Hepatocyte (in vitro differentiated cells): ENCODE measurements around the gene ARMH3.

Source experiments
- EZH2 ChIP-seq: fragments of 200-600 bp; sonication (generic); IDR thresholded peaks from 2 replicates; pipeline ENCODE4 v1.6.1; 2016; ENCODE audit warnings: antibody characterized with exemption, mild to moderate bottlenecking, borderline replicate concordance
- EZH2phosphoT487 ChIP-seq: fragments of 200-600 bp; sonication (generic); IDR thresholded peaks from one replicate; pipeline ENCODE4 v1.6.1; 2018; ENCODE audit warnings: antibody characterized with exemption, mild to moderate bottlenecking, low read depth, moderate library complexity; ENCODE audit not compliant: unreplicated experiment, severe bottlenecking
- TF ChIP-seq, protein P1 (sequence below): fragments of 200-600 bp; sonication (generic); IDR thresholded peaks from 2 replicates; pipeline ENCODE4 v1.5.1; 2016; ENCODE audit warnings: antibody characterized with exemption, mild to moderate bottlenecking; ENCODE audit not compliant: poor library complexity

DNA sequence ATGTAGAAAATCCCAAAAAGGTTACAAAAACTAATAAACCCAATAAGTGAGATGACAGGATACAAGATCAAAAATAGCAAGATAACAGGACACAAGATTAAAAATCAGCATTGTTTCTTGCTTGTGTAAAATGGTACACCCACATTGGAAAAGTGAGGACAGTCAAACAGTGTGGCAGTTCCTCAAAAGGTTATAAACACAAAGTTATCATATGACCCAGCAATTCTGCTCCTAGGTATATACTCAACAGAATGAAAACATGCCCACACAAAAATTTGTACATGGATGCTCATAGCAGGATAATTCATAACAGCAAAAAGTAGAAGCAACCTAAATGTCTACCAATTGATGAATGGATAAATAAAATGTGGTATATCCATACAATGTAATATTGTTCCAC lies 105.8 kb downstream of the ARMH3 start:
- TF ChIP-seq, protein P1, sequence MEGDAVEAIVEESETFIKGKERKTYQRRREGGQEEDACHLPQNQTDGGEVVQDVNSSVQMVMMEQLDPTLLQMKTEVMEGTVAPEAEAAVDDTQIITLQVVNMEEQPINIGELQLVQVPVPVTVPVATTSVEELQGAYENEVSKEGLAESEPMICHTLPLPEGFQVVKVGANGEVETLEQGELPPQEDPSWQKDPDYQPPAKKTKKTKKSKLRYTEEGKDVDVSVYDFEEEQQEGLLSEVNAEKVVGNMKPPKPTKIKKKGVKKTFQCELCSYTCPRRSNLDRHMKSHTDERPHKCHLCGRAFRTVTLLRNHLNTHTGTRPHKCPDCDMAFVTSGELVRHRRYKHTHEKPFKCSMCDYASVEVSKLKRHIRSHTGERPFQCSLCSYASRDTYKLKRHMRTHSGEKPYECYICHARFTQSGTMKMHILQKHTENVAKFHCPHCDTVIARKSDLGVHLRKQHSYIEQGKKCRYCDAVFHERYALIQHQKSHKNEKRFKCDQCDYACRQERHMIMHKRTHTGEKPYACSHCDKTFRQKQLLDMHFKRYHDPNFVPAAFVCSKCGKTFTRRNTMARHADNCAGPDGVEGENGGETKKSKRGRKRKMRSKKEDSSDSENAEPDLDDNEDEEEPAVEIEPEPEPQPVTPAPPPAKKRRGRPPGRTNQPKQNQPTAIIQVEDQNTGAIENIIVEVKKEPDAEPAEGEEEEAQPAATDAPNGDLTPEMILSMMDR, result no peak
- TF ChIP-seq EZH2 (no peak), EZH2phosphoT487 (no peak)
